Liver (tissue), 10 donors: Measurements from ENCODE around the gene NANOS1. TPM values are rescaled to one million over a fixed set of nuclear protein-coding genes. Genes with fewer than 3 reads are reported as not detected.

ENCODE experiments used
- DNase-seq: peaks from one replicate; pipeline ENCODE4 v3.0.0-alpha.2; 2017; ENCODE audit warnings: low spot score
- H3K27ac ChIP-seq, 2 donors: one replicate each; pipeline ENCODE4 v1.7.0; 2013; ENCODE audit warnings: inconsistent platforms in 2 of 2, low read length in 2 of 2, control low read depth in 1 of 2, low read depth in 1 of 2, mild to moderate bottlenecking in 1 of 2
- H3K27me3 ChIP-seq, 4 donors: one replicate each; pipeline versions ENCODE4 v1.6.1 to v1.7.0; 2013; ENCODE audit warnings: low read length in 3 of 4, inconsistent platforms in 1 of 4, mild to moderate bottlenecking in 1 of 4, moderate library complexity in 1 of 4; ENCODE audit not compliant: control insufficient read depth in 4 of 4, insufficient read depth in 4 of 4
- H3K36me3 ChIP-seq, 4 donors: one replicate each; pipeline versions ENCODE4 v1.6.1 to v1.7.0; 2013; ENCODE audit warnings: low read length in 3 of 4, mild to moderate bottlenecking in 3 of 4, low read depth in 1 of 4, moderate library complexity in 1 of 4; ENCODE audit not compliant: control insufficient read depth in 4 of 4, insufficient read depth in 3 of 4
- H3K4me1 ChIP-seq, 4 donors: one replicate each; pipeline versions ENCODE4 v1.6.1 to v1.7.0; 2013; ENCODE audit warnings: low read length in 3 of 4, mild to moderate bottlenecking in 3 of 4, moderate library complexity in 1 of 4; ENCODE audit not compliant: control insufficient read depth in 4 of 4, insufficient read depth in 4 of 4
- H3K4me3 ChIP-seq, 3 donors: one replicate each; pipeline versions ENCODE4 v1.6.1 to v1.7.0; 2013; ENCODE audit warnings: low read length in 3 of 3, control low read depth in 1 of 3, low read depth in 1 of 3, mild to moderate bottlenecking in 1 of 3
- H3K9ac ChIP-seq, 2 donors: one replicate each; pipeline ENCODE4 v1.7.0; 2013; ENCODE audit warnings: low read length in 2 of 2, mild to moderate bottlenecking in 2 of 2, moderate library complexity in 2 of 2, control low read depth in 1 of 2, low read depth in 1 of 2
- H3K9me3 ChIP-seq, 4 donors: one replicate each; pipeline versions ENCODE4 v1.6.1 to v1.7.0; 2013; ENCODE audit warnings: low read length in 3 of 4; ENCODE audit not compliant: control insufficient read depth in 4 of 4
- ATF3 ChIP-seq: IDR thresholded peaks from 2 replicates; pipeline ENCODE4 v1.6.1; 2016; ENCODE audit warnings: antibody characterized with exemption
- CTCF ChIP-seq: fragments of 150-350 bp; IDR thresholded peaks from 2 replicates; pipeline ENCODE4 v1.5.1; 2017; ENCODE audit warnings: improper control_type of control experiment, low read depth, low read length; ENCODE audit not compliant: missing input control
- EGR1 ChIP-seq, 2 donors: IDR thresholded peaks; 2 replicates each; pipeline ENCODE4 v1.6.1; 2016 to 2018; ENCODE audit warnings: antibody characterized with exemption in 2 of 2, low read depth in 2 of 2
- FOXA1 ChIP-seq: IDR thresholded peaks from 2 replicates; pipeline ENCODE4 v1.6.1; 2016; ENCODE audit warnings: antibody characterized with exemption
- FOXA2 ChIP-seq: IDR thresholded peaks from 2 replicates; pipeline ENCODE4 v1.6.1; 2016; ENCODE audit warnings: antibody characterized with exemption
- GABPA ChIP-seq, 2 donors: IDR thresholded peaks in 1 of 2; conservative IDR thresholded peaks in 1 of 2; 2 replicates each; pipeline ENCODE4 v1.6.1; 2016; ENCODE audit warnings: antibody characterized with exemption in 2 of 2, mild to moderate bottlenecking in 1 of 2, moderate library complexity in 1 of 2
- HNF4A ChIP-seq, 2 donors: conservative IDR thresholded peaks; 2 replicates each; pipeline ENCODE4 v1.6.1; 2016; ENCODE audit warnings: antibody characterized with exemption in 2 of 2, mild to moderate bottlenecking in 2 of 2
- HNF4G ChIP-seq: IDR thresholded peaks from 2 replicates; pipeline ENCODE4 v1.6.1; 2016; ENCODE audit warnings: antibody characterized with exemption
- JUND ChIP-seq, 2 donors: IDR thresholded peaks; 2 replicates each; pipeline ENCODE4 v1.6.1; 2016; ENCODE audit warnings: antibody characterized with exemption in 2 of 2
- MAX ChIP-seq: IDR thresholded peaks from 2 replicates; pipeline ENCODE4 v1.6.1; 2016; ENCODE audit warnings: antibody characterized with exemption
- NR2F2 ChIP-seq: IDR thresholded peaks from 2 replicates; pipeline ENCODE4 v1.6.1; 2016; ENCODE audit warnings: antibody characterized with exemption
- RAD21 ChIP-seq, 2 donors: IDR thresholded peaks; 2 replicates each; pipeline ENCODE4 v1.6.1; 2016; ENCODE audit warnings: antibody characterized with exemption in 2 of 2, mild to moderate bottlenecking in 2 of 2
- REST ChIP-seq: IDR thresholded peaks from 2 replicates; pipeline ENCODE4 v1.6.1; 2016; ENCODE audit warnings: antibody characterized with exemption, mild to moderate bottlenecking
- RXRA ChIP-seq, 2 donors: IDR thresholded peaks; 2 replicates each; pipeline ENCODE4 v1.6.1; 2017 to 2018; ENCODE audit warnings: antibody characterized with exemption in 2 of 2, mild to moderate bottlenecking in 1 of 2
- SP1 ChIP-seq: IDR thresholded peaks from 2 replicates; pipeline ENCODE4 v1.6.1; 2018; ENCODE audit warnings: antibody characterized with exemption, mild to moderate bottlenecking
- TAF1 ChIP-seq: conservative IDR thresholded peaks from 2 replicates; pipeline ENCODE4 v1.6.1; 2016; ENCODE audit warnings: antibody characterized with exemption, mild to moderate bottlenecking
- YY1 ChIP-seq: IDR thresholded peaks from 2 replicates; pipeline ENCODE4 v1.6.1; 2016; ENCODE audit warnings: antibody characterized with exemption, mild to moderate bottlenecking
- ZBTB33 ChIP-seq: IDR thresholded peaks from 2 replicates; pipeline ENCODE4 v1.6.1; 2016; ENCODE audit warnings: antibody characterized with exemption
- WGBS: extraction: QIAGEN DNeasy Blood & Tissue Kit; methylation state at CpG from one replicate; pipeline ENCODE4 v1.1.7; 2013; 5-methylcytosine and 5-hydroxymethylcytosine counted together
- polyA plus RNA-seq, 2 donors: library from polyadenylated mRNA; stranded (reverse) in 1 of 2; unstranded in 1 of 2; fragments of 200-250 nt in 1 of 2; fragments of >200 nt in 1 of 2; fragmentation: Nextera tagmentation in 1 of 2; extraction: Ambion mirVana in 1 of 2; gene quantifications; one replicate each; pipeline versions ENCODE4 v1.2.1 to v1.2.3, GENCODE V29; 2013 to 2015
- small RNA-seq: library from RNA; depleted of rRNA; stranded (forward); fragments of <200 nt; gene quantifications from one replicate; pipeline ENCODE3, GENCODE V24; 2014
- total RNA-seq, 2 donors: library from RNA; depleted of rRNA; stranded (reverse); fragments of >200 nt; gene quantifications; one replicate each; pipeline ENCODE4 v1.2.3, GENCODE V29; 2014
- donor health status: healthy.
- donor health status: healthy.
- donor health status: healthy.
- donor health status: healthy.
- donor health status: healthy.

Gene NANOS1
- total and polyA plus RNA-seq, 4 donors: 0.07 to 1.1 (median 0.10) TPM

GRCh38 chr10:119080521-119081259 lies 51.2 kb downstream of the NANOS1 start, which contains the start of gene EIF3A:
Gene EIF3A (minus strand): TSS chr10:119080817. CDS start chr10:119080676, 141 bp downstream.
- DNase-seq: peak; percentile 94
- peaks cover 5 to 38% (median 17%) of the 10 kb centered on the region in 4 donors for H3K4me1 ChIP-seq
- WGBS: under 1% methylated on average over 74 of the region's 74 CpGs
- no peaks in the 10 kb centered on the region for H3K27me3 ChIP-seq
- H3K36me3 ChIP-seq: peaks cover 0 to 1% (median 0%) of the 10 kb centered on the region in 4 donors
- peak within 1 kb of the TSS; percentile 80 to 95 (median 90) for H3K4me3 ChIP-seq
- TF ChIP-seq FOXA2 (no peak), ZBTB33 (no peak), TAF1 (peak; percentile 68), RAD21 (IDR thresholded peaks at IDR 0.05) (no peak), CTCF (no peak), GABPA (IDR thresholded peaks at IDR 0.05 in 1 of 2, conservative IDR thresholded peaks at IDR 0.05 in 1 of 2) (no peak), NR2F2 (peak; percentile 52), ATF3 (no peak), RXRA (IDR thresholded peaks at IDR 0.05) (no peak), REST (peak; percentile 87), MAX (no peak), FOXA1 (no peak), HNF4G (peak; percentile 16), JUND (IDR thresholded peaks at IDR 0.05) (no peak), HNF4A (conservative IDR thresholded peaks at IDR 0.05) (peak; percentile 50 to 57), SP1 (peak; percentile 51), YY1 (peak; percentile 74), EGR1 (IDR thresholded peaks at IDR 0.05; ENCODE audit: low read depth in 2 of 2) (peak in 1 of 2 donors; percentile 36)
- H3K27ac ChIP-seq: peak within 1 kb of the TSS; percentile 99 to 100
- H3K9me3 ChIP-seq: no peaks in the 10 kb centered on the region
- H3K9ac ChIP-seq: peak within 1 kb of the TSS; percentile 95 to 99

Small RNA genes within 50 kb of the gene (small RNA-seq; reads per million reads assigned to genes)
- gene RF00413: not detected
- not detected for gene SNORA19

Other genes starting within 250 kb of the NANOS1 start
- 10 to 100 TPM; 54.1 to 88.9 TPM for gene EIF3A, start 51.1 kb downstream of the NANOS1 start, total RNA-seq
- 10 to 100 TPM; 27.5 to 41.0 TPM for gene EIF3A, start 51.1 kb downstream of the NANOS1 start, polyA plus RNA-seq
- gene DENND10, start 74.4 kb downstream of the NANOS1 start, total RNA-seq: 10 to 100 TPM; 22.9 to 31.7 TPM
- 10 to 100 TPM; 17.9 to 37.7 TPM for gene DENND10, start 74.4 kb downstream of the NANOS1 start, polyA plus RNA-seq
- gene SFXN4, start 136.0 kb downstream of the NANOS1 start, total RNA-seq: 10 to 100 TPM; 12.4 to 34.1 TPM
- 10 to 100 TPM; 20.7 to 27.5 TPM for gene SFXN4, start 136.0 kb downstream of the NANOS1 start, polyA plus RNA-seq
- gene PRDX3, start 149.1 kb downstream of the NANOS1 start, total RNA-seq: 100 to 1,000 TPM; 176 to 247 TPM
- gene PRDX3, start 149.1 kb downstream of the NANOS1 start, polyA plus RNA-seq: 100 to 1,000 TPM; 268 to 307 TPM
- gene GRK5, start 177.9 kb downstream of the NANOS1 start, total RNA-seq: 1 to 10 TPM; 4.5 to 6.6 TPM
- gene GRK5, start 177.9 kb downstream of the NANOS1 start, polyA plus RNA-seq: 1 to 10 TPM; 2.1 to 5.7 TPM